CD14-positive monocyte (primary cell): ENCODE measurements around the gene S100A1. TPM values are rescaled to one million over a fixed set of nuclear protein-coding genes. Genes with fewer than 3 reads are reported as not detected.
"Not testable (repeated sequence)": the region's sequence is repeated elsewhere in the genome, so short reads cannot be mapped to it uniquely, and the experiment has no call there.

Source experiments
- DNase-seq, 3 donors: peaks; one replicate each; pipeline ENCODE4 v3.0.0-alpha.2; 2011 to 2022
- H2AFZ ChIP-seq: 2 replicates; pipeline ENCODE4 v1.6.0; 2012; ENCODE audit warnings: mild to moderate bottlenecking, low read depth, low read length, inconsistent platforms; ENCODE audit not compliant: insufficient read depth, poor library complexity, severe bottlenecking
- H3K27ac ChIP-seq, 2 donors: 1 replicate in 1 of 2; 2 replicates in 1 of 2; pipeline ENCODE4 v1.5.1; 2012 to 2013; ENCODE audit warnings: low read length in 2 of 2, control low read depth in 1 of 2, inconsistent platforms in 1 of 2, low read depth in 1 of 2, mild to moderate bottlenecking in 1 of 2
- H3K27me3 ChIP-seq, 2 donors: one replicate each; pipeline versions ENCODE4 v1.6.0 to v1.6.1; 2011 to 2013; ENCODE audit warnings: low read length in 2 of 2; ENCODE audit not compliant: control insufficient read depth in 2 of 2, insufficient read depth in 2 of 2
- H3K36me3 ChIP-seq, 2 donors: replicated peaks in 1 of 2; 1 replicate in 1 of 2; 2 replicates in 1 of 2; pipeline versions ENCODE4 v1.5.1 to v1.6.1; 2012 to 2013; ENCODE audit warnings: low read length in 2 of 2, control low read depth in 1 of 2, inconsistent platforms in 1 of 2, mild to moderate bottlenecking in 1 of 2; ENCODE audit not compliant: insufficient read depth in 2 of 2, control insufficient read depth in 1 of 2
- H3K4me1 ChIP-seq, 2 donors: 1 replicate in 1 of 2; 2 replicates in 1 of 2; pipeline versions ENCODE4 v1.5.1 to v1.6.1; 2012 to 2013; ENCODE audit warnings: low read length in 2 of 2, control low read depth in 1 of 2, inconsistent platforms in 1 of 2, mild to moderate bottlenecking in 1 of 2, moderate library complexity in 1 of 2; ENCODE audit not compliant: insufficient read depth in 2 of 2, control insufficient read depth in 1 of 2
- H3K4me2 ChIP-seq: replicated peaks from 2 replicates; pipeline ENCODE3; 2012; ENCODE audit warnings: low read length, moderate library complexity, mild to moderate bottlenecking; ENCODE audit not compliant: poor library complexity, severe bottlenecking; ENCODE audit errors: extremely low read depth
- H3K4me3 ChIP-seq, 3 experiments: fragments of 200-600 bp in 1 of 3; sonication (generic) in 1 of 3; replicated peaks in 1 of 3; 1 replicate in 2 of 3; 2 replicates in 1 of 3; pipeline ENCODE4 v1.5.1; 2011 to 2013; ENCODE audit warnings: low read length in 3 of 3, mild to moderate bottlenecking in 3 of 3, control low read depth in 2 of 3, low read depth in 2 of 3, inconsistent platforms in 1 of 3, moderate library complexity in 1 of 3
- H3K79me2 ChIP-seq: 2 replicates; pipeline ENCODE4 v1.6.0; 2012; ENCODE audit warnings: mild to moderate bottlenecking, control low read depth, inconsistent platforms, low read length, moderate library complexity; ENCODE audit not compliant: insufficient read depth
- H3K9ac ChIP-seq: 2 replicates; pipeline ENCODE4 v1.6.0; 2017; ENCODE audit warnings: low read length, mild to moderate bottlenecking; ENCODE audit not compliant: insufficient read depth, poor library complexity, severe bottlenecking
- H3K9me3 ChIP-seq, 2 donors: replicated peaks in 1 of 2; 1 replicate in 1 of 2; 2 replicates in 1 of 2; pipeline versions ENCODE4 v1.5.1 to v1.6.1; 2012 to 2013; ENCODE audit warnings: low read length in 2 of 2, control low read depth in 1 of 2; ENCODE audit not compliant: control insufficient read depth in 1 of 2, insufficient read depth in 1 of 2
- H4K20me1 ChIP-seq: 2 replicates; pipeline ENCODE4 v1.6.0; 2012; ENCODE audit warnings: mild to moderate bottlenecking, low read length, control low read depth, moderate library complexity; ENCODE audit not compliant: insufficient read depth
- H3K27ac Mint-ChIP-seq, 7 donors: one replicate each; pipeline ENCODE4 v1.8.0; 2020; ENCODE audit warnings: mild to moderate bottlenecking in 7 of 7, mixed read lengths in 7 of 7, moderate library complexity in 6 of 7, inconsistent platforms in 2 of 7
- H3K27me3 Mint-ChIP-seq, 3 donors: one replicate each; pipeline ENCODE4 v1.8.0; 2021 to 2022; ENCODE audit warnings: low read depth in 3 of 3, mild to moderate bottlenecking in 3 of 3, mixed read lengths in 3 of 3, moderate library complexity in 3 of 3, inconsistent platforms in 1 of 3
- H3K36me3 Mint-ChIP-seq, 2 donors: one replicate each; pipeline ENCODE4 v1.8.0; 2020; ENCODE audit warnings: mixed read lengths in 2 of 2, inconsistent platforms in 1 of 2, mild to moderate bottlenecking in 1 of 2
- H3K4me1 Mint-ChIP-seq: one replicate; pipeline ENCODE4 v1.8.0; 2020; ENCODE audit warnings: mild to moderate bottlenecking, mixed read lengths
- H3K4me3 Mint-ChIP-seq, 2 donors: one replicate each; pipeline ENCODE4 v1.8.0; 2020; ENCODE audit warnings: mild to moderate bottlenecking in 2 of 2, mixed read lengths in 2 of 2, moderate library complexity in 1 of 2
- H3K9me3 Mint-ChIP-seq, 7 donors: one replicate each; pipeline ENCODE4 v1.8.0; 2020 to 2022; ENCODE audit warnings: mixed read lengths in 7 of 7, mild to moderate bottlenecking in 6 of 7, moderate library complexity in 6 of 7, inconsistent platforms in 2 of 7
- WGBS: methylation state at CpG from one replicate; pipeline ENCODE4 v1.1.5; 2013; ENCODE audit warnings: missing lambda C conversion rate; ENCODE audit not compliant: insufficient coverage; 5-methylcytosine and 5-hydroxymethylcytosine counted together
- intact Hi-C, 2 donors: fragments of 100-400 bp; cut with micrococcal nuclease; formaldehyde crosslinking; loops; one replicate each; pipeline versions ENCODE4 v1.15.0 to v1.15.1; 2023
- polyA plus RNA-seq, 3 donors: library from polyadenylated mRNA; depleted of rRNA in 1 of 3; unstranded in 2 of 3; stranded (reverse) in 1 of 3; fragments of 300-500 nt in 2 of 3; fragments of >200 nt in 1 of 3; fragmentation: Illumina TruSeq in 2 of 3; gene quantifications; 1 replicate in 2 of 3; 2 replicates in 1 of 3; pipeline ENCODE4 v1.2.3, GENCODE V29; 2012 to 2021
- TF ChIP-seq, protein P1 (sequence below): fragments of 200-600 bp; IDR thresholded peaks from one replicate; pipeline ENCODE4 v1.8.0; 2022; ENCODE audit warnings: antibody characterized with exemption, mild to moderate bottlenecking

S100A1 gene
- polyA plus RNA-seq, 3 donors, result not detected

DNA sequence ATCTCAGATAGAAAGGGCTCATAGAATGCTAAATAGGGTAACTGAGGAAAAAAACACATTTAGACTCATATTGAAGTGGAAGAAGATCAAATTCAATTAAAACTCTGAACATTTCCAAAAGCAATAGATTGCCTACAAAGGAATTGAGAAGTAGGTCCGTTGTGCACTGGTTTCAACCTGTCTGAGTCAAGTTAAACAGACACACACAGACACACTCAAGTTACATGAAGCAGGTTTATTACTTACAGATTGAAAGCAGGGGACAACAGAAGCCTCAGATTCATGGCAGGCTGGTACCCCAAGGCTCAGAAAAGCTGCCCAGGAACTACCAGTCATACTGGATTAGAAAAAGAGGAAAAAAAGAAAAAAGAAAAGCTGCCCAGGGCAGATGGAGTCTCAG lies 41.9 kb upstream of the S100A1 start:
- intact Hi-C loops, result no loop called here
- TF ChIP-seq, protein P1, sequence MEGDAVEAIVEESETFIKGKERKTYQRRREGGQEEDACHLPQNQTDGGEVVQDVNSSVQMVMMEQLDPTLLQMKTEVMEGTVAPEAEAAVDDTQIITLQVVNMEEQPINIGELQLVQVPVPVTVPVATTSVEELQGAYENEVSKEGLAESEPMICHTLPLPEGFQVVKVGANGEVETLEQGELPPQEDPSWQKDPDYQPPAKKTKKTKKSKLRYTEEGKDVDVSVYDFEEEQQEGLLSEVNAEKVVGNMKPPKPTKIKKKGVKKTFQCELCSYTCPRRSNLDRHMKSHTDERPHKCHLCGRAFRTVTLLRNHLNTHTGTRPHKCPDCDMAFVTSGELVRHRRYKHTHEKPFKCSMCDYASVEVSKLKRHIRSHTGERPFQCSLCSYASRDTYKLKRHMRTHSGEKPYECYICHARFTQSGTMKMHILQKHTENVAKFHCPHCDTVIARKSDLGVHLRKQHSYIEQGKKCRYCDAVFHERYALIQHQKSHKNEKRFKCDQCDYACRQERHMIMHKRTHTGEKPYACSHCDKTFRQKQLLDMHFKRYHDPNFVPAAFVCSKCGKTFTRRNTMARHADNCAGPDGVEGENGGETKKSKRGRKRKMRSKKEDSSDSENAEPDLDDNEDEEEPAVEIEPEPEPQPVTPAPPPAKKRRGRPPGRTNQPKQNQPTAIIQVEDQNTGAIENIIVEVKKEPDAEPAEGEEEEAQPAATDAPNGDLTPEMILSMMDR, result no peak
- Histone ChIP-seq H3K36me3 (no peaks in the 10 kb centered on the region), H4K20me1 (no peaks in the 10 kb centered on the region), H3K79me2 (no peaks in the 10 kb centered on the region), H2AFZ (no peak overlapping the region), H3K27me3 (no peaks in the 10 kb centered on the region), H3K4me1 (no peaks in the 10 kb centered on the region), H3K4me3 (no peak overlapping the region), H3K27ac (no peak overlapping the region), H3K9me3 (no peaks in the 10 kb centered on the region), H3K9ac (no peak overlapping the region), H3K4me2 (no peak overlapping the region)
- H3K4me1 Mint-ChIP-seq, result peaks cover 4% of the 10 kb centered on the region
- H3K27me3 Mint-ChIP-seq, result peaks cover 4 to 11% (median 4%) of the 10 kb centered on the region in 3 donors
- H3K27ac Mint-ChIP-seq, result peak overlapping the region in 1 of 7 donors; percentile 52
- H3K36me3 Mint-ChIP-seq, result no peaks in the 10 kb centered on the region
- no peak for DNase-seq
- H3K9me3 Mint-ChIP-seq, result peaks cover 0 to 3% (median 0%) of the 10 kb centered on the region in 7 donors
- H3K4me3 Mint-ChIP-seq, result no peak overlapping the region
- 40% methylated on average over 1 of the region's 1 CpG for WGBS

DNA sequence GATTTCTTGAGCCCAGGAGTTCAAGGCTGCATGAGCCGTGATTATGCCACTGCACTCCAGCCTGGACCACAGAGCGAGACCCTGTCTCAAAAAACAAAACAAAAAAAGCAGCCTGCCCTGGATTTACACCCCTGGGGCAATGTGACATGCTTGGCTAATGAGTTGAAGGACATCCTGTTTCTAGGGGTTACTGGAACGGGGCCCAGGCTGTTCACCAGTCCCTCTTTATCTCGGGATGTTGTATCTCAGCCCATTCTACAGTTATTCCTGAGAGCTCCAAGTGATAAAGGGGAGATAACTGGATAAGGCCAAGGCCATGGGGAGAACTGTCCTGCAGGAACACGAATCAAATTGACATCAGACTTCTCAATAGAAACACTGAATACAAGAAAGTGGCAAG lies 40.9 kb upstream of the S100A1 start:
- no peaks in the 10 kb centered on the region for H4K20me1 ChIP-seq
- H3K4me3 ChIP-seq, result no peak overlapping the region
- H3K9me3 ChIP-seq, result no peaks in the 10 kb centered on the region
- WGBS, result no CpG with 5 or more reads among the region's 5 CpGs
- no peaks in the 10 kb centered on the region for H3K36me3 Mint-ChIP-seq
- no peaks in the 10 kb centered on the region for H3K4me1 ChIP-seq
- no peak overlapping the region for H3K27ac Mint-ChIP-seq
- H3K4me1 Mint-ChIP-seq, result peaks cover 4% of the 10 kb centered on the region
- H2AFZ ChIP-seq, result no peak overlapping the region
- no peak overlapping the region for H3K27ac ChIP-seq
- H3K4me2 ChIP-seq, result no peak overlapping the region
- peaks cover 4 to 11% (median 4%) of the 10 kb centered on the region in 3 donors for H3K27me3 Mint-ChIP-seq
- peaks cover 0 to 3% (median 0%) of the 10 kb centered on the region in 7 donors for H3K9me3 Mint-ChIP-seq
- TF ChIP-seq, protein P1, result no peak
- DNase-seq, result no peak
- no peaks in the 10 kb centered on the region for H3K36me3 ChIP-seq
- H3K4me3 Mint-ChIP-seq, result no peak overlapping the region
- no peaks in the 10 kb centered on the region for H3K27me3 ChIP-seq
- intact Hi-C loops, result no loop called here
- no peaks in the 10 kb centered on the region for H3K79me2 ChIP-seq
- H3K9ac ChIP-seq, result no peak overlapping the region

DNA sequence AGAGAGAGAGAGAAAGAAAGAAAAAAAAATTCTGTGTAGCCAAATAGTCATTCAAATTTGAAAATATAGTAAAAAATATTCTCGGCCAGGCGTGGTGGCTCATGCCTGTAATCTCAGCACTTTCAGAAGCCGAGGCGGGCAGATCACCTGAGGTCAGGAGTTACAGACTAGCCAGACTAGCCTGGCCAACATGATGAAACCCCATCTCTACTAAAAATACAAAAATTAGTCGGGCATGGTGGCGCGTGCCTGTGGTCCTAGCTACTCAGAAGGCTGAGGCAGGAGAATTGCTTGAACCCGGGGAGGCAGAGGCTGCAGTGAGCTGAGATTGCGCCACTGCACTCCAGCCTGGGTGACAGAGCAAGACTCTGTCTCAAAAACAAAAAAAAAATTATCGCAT lies 40.2 kb upstream of the S100A1 start:
- H4K20me1 ChIP-seq, H2AFZ ChIP-seq, H3K4me1 ChIP-seq, H3K9me3 ChIP-seq, H3K9ac ChIP-seq, intact Hi-C loops, H3K4me3 Mint-ChIP-seq, H3K27me3 ChIP-seq, H3K4me2 ChIP-seq, H3K36me3 ChIP-seq, H3K4me3 ChIP-seq, H3K9me3 Mint-ChIP-seq, H3K27ac ChIP-seq, DNase-seq, H3K36me3 Mint-ChIP-seq, H3K79me2 ChIP-seq, H3K4me1 Mint-ChIP-seq: not testable (repeated sequence)
- Mint-ChIP-seq H3K27me3 (peaks cover 4 to 11% (median 4%) of the 10 kb centered on the region in 3 donors), H3K27ac (peak overlapping the region in 1 of 7 donors; percentile 58)
- WGBS, result 79% methylated on average over 8 of the region's 10 CpGs
